Myocyte (in vitro differentiated cells): ENCODE data around the gene DDHD1. TPM values are rescaled to one million over a fixed set of nuclear protein-coding genes. Genes with fewer than 3 reads are reported as not detected.

Source experiments
- DNase-seq: peaks from one replicate; pipeline ENCODE4 v3.0.0-alpha.2; 2012; ENCODE audit warnings: low read depth
- total RNA-seq: library from RNA; depleted of rRNA; stranded (reverse); fragments of >200 nt; gene quantifications from 2 replicates; pipeline ENCODE4 v1.2.3, GENCODE V29; 2014

Gene DDHD1
- total RNA-seq, 1 donor from 2014 or later = 13.4 TPM

DNA sequence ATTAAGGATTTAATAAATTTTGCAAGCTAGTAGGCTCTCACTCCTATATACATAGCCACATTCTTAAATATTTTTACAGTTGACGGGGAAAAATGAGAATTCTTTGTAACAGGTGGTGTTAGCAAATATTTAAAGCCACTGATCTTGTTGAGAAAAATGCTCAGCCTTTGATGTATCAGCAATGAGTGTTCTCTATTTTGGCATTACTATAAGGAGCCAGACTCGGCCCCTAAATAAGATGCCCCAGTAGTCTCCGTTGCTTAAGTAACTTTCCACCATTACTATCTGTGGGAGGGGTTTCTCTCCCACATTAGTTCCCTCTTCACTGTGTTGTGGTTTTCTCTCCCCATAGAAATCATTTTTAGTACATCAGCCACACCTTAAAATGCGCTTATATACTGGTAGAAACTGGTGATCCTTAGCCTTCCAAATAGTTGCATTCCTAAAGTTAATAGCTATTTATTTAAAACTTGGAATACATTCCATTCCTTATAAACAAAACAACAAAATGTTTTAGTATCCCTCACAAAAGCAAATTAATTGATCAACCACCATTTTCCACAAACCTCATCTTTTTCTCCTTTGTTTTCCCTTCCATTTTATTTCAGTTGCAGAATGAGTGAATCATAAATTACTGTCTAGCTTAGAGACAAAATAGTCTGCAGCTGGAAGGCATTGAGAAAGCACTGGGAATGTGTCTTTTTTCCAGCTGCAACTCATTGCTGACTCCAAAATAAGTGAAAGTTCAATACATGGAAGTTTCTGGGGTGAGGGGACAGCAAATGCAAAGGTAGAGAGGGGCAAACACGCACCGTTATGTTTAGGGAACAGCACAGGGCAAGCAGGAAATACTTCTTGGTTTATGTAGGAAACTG is 117.5 kb downstream of the DDHD1 start:
- peak; percentile 35 for DNase-seq

DNA sequence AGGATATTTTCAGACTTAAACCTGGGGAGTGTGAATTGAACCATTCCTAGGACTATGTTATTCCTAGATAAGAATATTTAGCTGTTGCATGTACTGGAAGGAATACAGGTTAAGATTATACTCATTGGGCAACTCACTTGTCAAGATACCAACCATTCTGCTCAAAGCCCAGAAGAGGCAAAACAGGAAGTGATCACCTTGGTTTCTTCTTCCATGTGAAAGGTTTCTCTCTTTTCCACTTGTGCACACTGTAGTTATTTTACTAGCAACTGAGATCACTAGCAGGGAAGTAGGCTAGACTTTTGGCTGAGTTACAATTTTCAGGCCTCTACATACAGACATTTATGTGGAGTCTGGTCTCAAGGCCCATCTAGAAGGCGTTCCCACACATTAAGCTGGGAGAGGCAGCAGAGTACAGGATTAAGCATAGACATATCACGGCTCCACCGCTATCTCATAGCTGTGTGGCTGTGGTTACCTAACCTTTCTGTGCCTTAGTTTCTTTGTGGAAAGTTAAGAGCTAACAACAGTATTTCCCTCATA is 118.4 kb downstream of the DDHD1 start:
- DNase-seq = no peak

DNA sequence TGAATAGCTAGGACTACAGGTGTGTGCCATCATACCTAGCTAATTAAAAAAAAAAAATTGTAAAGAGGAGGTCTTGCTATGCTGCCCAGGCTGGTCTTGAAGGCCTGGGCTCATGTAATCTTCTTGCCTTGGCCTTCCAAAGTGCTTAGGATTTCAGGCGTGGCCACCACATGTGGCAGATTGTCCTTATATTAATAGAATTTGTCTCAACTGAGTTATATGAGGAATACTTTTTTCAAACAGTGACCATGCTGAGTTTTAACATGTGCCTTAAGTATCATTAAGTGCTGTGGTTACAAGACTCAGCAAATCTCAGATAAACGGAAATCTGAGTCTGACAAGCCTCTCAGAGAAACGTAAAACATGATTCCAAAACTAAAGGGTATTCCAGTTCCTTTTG is 119.1 kb downstream of the DDHD1 start:
- DNase-seq = peak; percentile 56

DNA sequence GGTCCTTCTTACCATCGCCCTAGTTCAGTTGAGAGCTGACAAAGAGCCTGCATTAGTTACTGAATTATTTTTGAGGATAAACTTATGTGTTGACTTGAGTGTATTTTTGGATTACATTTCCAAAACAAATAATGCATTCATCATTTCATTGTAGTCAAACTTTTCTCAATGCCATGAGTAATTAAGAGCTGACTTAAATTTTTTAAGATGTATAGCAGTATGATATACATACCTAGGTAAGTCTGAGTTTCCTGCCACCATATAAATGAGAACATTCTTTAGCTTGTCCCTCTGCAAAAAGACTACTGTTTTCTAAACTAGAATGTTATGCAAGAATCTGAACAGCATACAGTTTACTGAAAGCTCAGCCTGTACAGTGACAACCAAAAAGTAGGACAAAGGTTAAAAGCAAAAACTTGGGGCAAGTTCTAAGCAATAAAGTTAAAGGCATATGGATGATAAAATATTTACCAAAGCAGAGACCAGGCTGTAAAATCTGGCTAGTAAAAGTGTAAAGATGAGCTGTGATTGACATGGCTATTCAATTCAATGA is 120.2 kb downstream of the DDHD1 start:
- DNase-seq = no peak

DNA sequence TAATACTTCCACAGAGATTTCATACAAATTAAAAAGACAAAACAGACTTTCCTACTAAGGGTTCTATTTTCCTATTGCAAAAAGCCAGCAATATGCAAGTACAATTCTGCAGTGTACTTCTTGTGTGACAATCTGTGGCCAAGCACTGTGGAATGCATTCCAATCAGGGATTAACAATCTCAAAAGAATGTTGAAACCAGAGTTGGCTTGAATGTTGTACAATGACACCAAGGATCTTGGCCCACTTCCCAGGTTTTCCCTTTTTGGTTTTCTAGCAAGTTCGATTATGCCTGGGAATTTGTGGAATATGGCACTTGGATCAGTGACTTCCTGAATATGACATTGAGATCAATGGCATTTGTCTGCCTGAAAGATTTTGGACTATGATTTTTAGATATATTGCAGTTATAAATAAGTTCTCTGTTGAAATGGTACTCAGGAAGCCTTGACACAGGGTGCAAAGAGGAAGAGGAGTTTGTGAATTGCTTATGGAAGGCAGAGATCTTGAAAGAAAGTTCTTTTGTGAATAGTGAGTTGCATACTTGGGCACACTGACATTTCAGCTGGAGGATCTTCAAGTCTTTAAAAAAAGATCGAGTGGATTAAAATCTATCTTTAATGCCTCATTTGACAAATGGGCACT is 120.8 kb downstream of the DDHD1 start:
- DNase-seq = peak; percentile 88

DNA sequence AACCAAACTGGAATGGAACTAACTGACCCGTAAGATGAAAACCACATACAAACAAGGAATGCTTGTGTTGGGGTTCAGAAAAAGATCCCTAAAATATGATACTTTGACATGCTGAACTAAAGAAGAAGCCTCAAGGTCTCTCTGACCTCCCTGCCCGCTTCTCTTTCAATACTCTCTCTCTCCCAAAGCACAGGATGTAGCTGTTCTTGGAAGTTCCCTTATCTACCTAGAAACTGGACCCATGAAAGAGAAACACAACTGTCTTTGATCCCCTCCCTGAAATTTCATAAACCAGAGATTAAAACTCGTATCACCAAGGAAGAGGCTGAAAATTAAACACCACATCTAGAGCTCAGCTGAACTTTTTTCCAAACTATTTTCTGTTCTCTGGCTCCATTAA is 125.6 kb downstream of the DDHD1 start:
- DNase-seq = no peak

DNA sequence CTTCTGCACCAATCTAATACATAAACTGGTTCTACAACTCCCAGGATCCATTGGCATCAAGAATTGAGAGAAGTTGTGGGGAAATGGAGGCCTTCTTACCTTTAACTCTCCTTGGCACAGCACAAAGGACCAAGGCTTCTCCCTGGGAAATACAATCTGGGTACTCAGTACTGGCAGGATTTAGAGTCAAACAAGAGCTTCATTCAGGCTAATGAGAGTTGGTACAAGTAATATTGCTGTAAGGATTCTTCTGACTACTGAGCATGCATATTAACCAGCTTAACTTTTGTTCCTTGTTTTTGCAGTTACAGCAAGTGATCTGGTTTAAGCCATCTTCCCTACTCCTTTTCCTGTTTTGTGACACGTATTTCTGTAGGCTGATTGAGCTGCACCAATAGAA is 126.1 kb downstream of the DDHD1 start:
- no peak for DNase-seq

DNA sequence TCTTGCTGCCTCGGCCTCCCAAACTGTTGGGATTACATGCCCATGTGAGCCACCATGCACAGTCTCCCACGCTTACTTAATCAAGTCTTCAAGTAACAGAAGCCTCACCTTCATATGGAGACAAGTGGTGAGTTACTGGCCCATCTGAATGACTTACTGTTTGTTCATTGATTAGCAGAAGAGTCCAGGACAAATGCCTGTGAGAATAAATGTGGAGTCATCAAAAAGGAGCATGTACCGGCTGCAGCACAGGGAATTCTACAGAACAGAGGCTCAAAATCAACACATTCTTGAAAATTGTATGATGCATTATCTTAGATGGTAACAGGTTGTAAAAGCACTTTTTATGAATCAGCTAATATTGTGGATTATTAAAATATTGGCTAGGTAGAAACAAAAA is 129.8 kb downstream of the DDHD1 start:
- DNase-seq = no peak

DNA sequence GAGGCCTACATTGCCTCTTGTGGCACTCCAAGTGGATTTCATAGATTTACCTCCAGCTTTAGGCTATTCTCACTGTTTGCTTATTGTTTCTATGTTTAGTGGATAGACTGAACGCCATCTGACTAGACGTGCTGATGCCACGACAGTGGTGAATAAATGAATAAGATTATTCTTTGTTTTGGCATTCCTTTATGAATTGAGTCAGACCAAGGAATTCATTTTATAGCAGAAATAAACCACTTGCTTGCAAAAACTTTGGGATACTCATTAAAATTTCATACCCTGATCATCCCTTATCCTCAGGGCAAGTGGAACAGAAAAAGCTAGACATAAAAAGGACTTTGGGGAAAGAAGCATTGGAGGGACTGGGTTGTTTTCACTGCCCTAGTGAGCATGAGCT is 130.5 kb downstream of the DDHD1 start:
- no peak for DNase-seq

DNA sequence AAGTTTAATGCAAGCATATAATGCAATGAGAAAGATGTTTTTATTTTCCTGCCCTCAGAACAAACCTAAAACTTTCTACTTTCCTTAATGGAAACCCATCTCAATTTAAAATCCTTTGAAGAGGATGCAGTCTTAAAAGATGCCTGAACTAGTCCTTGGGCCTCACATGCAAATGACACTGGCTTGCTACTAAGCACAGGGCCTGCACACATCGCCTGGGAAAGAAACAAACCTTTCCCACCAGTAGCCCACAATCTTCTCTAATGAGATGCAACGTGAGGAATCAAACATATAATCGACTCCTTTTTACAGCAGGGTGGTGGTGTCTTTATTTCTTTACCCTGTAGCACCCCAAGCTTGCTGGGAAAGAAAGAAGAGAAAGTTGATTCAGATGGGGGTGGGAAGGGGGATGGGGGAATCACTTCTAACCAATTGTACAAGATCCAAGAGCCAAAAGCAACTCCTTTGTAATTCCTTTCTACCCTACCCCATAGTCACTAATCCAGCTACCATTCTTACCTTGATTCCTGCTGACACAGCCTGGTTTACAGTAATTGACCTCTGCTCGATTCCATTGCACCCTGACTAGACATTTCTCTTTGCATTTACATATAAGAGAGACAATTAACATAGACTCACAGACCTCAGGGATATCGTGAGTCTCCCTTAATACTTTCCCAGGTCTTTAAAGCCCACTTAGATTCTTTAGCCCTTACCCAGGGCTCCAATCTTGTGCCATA is 132.8 kb downstream of the DDHD1 start:
- DNase-seq = no peak

DNA sequence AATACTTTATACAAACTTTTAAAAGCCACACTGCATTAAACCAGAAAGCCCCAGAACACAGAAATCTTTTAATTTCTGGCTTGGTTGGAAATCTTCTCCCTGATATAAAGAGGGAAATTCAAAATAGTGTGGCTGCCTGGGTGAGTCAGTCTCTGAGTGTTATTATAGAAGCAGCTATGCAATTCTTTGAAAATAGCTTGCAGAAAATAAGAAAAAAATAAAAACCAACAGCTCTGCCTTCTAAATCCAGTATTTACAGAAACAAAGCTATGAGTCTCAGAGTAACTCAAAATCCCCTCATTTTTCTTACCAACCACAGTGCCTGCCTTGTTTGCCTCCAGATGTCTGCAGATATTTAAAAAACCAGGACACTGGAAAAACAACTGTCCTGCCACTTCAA is 133.7 kb downstream of the DDHD1 start:
- DNase-seq = no peak

DNA sequence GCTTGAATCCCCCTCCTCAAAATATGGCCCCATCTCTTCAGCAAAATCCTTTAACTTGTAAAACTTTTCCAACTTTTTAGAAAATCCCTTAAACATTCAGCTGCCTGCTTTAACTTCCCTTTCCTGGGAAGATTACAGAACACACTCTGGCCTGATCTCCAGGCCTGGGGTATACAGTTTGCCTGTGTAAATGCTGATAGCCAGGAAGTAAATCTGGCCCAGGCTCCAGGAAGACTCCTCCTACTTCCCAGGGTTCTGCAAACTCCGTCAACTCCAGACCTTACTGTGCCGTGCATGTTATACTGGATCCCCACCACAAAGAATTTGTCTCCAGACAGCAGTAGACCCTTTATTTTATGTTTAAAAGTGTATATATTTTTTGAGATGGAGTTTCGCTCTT is 135.3 kb downstream of the DDHD1 start:
- DNase-seq = no peak

DNA sequence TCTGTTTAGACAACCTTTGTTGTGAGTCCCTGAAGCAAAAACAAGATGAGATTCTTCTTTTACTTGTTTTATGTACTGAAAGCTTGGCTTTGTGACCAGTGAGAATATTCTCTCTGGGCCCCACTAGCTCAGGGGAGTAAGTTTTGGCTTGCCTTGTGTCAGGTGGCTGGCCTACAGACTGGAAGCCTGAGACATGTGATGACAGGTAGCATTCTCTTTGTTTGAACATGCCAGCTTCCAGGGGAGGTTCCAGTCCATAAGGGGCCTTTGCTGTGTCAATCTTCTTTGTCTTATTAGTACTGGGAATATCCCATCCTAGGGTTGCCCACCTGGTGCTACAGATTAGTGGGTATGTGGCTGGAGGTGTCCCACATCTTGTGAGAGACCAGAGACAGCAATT is 136.2 kb downstream of the DDHD1 start:
- DNase-seq = no peak

DNA sequence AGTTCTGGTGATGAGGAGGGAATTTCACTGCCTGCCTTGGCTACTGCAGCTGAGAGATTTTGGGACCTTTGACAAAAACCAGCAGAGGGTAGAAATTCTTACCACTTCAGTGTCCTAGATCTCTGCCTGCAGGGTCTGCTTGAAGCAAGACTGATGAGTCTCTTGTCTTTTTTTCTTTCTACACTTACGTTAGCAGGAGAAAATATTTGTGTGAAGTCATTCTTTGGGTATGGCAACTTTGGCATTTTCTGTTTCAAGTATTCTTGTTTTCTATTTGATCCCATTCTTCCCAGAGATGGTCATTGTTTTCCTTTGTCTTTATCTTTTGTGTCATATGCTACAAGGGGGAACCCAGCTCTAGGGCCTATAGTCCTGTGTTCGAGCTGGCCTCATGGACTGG is 136.6 kb downstream of the DDHD1 start:
- no peak for DNase-seq

DNA sequence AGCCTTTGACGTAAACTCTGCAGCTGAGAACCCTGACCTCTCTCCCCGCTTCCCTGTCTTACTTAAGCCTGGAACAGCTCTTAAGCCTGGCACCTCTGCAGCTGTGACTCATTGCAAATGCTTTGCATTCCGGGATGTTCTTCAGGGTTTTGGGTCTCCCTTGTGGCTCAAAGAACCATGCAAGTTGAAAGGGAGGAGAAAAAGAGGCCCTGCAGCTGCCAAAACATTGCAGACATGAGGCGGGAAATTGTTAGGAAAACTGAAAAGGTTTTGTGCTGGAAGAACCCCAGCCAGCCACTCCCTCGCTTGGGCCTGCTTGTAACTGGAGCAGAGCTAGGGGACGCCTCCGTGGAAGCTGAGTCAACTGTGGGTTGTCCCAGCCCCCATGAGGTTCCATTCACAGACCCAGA is 142.1 kb downstream of the DDHD1 start:
- DNase-seq = peak; percentile 96

DNA sequence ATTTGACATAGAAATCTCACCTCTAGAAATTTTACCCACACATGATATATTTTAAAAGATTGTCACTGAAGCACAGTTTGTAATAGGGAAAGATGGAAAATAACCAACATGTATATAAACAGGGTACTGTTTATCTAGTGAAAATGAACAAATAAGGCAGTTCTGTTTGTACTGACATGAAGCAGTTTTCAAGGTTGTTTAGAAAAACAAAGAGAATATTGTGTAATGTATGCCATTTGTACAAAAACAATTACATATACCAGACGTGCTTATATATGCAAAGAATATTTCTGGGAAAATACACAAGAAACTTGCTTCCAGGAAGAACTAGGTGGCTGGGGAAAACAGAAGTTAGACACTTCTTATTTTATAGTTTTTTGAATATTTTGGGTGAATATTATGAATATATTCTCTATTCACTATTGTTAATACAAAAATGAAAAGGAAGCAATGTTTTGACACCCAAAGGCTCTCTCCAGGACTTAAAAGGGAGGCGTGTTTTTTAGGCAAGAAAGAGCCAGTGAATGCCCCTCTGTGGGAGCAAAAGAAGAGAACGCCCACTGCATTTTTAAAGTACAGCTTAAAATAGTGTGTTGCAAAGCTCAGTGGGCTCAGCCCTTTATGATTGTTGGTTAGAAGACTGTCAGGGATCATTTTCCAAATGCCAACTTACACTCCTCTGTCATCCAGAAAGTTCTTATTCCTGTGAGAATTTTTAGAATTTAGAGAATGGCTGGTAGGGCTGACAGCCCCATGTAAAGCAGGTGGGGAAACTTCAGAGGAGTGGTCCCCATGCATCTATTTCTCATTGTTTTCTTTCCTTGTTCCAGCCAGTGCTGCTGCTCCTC is 142.7 kb downstream of the DDHD1 start:
- DNase-seq = no peak

DNA sequence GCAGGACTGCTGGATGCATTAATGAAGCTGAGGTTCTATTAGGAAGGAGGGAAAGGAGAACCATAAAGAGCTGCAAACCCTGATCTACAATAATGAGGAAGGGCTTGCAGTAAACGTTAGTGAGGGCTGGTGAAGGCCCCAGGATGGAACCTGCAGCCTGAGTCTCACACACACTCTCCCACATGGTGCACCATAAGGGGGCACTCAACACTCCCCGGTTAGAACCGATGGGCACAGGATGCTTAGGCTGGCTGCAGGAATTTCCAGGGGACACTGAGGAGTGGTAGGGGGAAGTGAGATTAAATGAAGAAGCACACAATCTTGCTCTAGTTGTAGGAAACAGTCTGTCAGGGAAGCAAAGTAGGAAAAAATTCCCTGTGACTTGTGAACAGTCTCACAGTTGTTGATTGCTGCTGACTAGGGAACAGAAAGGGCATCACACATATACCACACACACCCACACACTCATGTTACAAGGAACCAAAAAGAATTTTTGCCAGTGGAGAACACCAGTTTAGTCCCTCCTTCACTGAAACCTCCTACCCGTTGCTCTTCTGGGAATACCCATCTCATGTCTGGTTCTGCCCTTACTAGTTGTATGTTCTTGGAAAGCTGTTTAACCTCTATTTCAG is 146.1 kb downstream of the DDHD1 start:
- DNase-seq = no peak

DNA sequence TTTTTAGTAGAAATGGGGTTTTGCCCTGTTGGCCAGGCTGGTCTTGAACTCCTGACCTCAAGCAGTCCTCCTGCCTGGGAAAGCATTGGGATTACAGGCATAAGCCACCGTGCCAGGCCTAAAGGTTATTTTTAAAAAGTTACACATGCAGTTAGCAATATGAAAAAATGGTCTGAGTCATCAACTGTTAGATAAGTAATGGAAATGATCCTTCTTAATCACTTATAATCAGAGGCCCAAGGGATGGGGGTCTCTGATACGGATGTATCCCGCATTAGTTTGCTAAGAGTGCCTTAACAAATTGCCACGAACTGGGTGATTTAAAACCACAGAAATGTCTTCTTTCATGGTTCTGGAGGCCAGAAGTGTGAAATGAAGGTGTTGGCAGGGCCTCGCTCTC is 148.1 kb downstream of the DDHD1 start:
- DNase-seq = peak; percentile 22

DNA sequence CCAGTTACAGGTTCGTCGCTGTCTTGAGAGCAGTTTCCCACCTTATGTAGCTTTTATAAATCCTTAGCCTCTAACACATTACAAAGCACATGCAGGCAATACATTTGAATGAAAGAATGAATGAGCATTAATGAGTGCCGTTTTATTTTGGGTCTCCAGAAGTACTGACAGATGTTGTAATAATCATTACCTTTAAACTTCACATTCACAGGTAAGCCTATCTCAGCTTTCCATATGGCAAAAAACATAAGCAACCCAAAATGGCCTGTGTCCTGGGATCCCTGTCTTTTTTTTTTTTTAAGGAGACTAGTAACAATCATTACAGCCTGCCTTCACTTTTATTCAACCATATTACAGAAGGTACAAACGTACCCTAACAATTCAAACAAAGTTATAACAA is 149.3 kb downstream of the DDHD1 start:
- no peak for DNase-seq

DNA sequence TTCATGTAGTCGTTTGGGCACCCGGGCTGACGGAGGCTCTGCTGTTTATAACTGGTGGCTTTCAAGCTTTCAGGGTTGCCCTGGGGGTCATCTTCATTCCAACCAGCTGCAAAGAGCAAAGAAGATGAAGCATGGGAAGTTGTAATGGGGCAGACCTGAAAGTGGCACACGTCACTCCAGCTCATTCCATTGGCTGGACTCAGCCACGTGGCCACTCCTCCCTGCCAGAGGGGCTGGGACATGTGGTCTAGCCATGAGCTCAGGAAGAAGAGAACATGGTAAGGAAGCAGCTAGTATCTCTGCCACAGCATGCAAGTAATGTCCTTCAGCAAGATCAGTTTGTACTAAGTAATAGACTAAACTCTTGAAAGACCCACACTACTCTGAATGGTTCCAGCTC is 150.5 kb downstream of the DDHD1 start:
- peak; percentile 16 for DNase-seq
